DOHH2 (cell line): ENCODE measurements around the gene BHLHE41.

Experiments
- H3F3A ChIP-seq: fragments of 200-600 bp; sonication (generic), shearing (Covaris generic); 2 replicates; pipeline ENCODE4 v1.6.0; 2016; ENCODE audit warnings: antibody characterized with exemption, mild to moderate bottlenecking; ENCODE audit not compliant: control insufficient read depth, insufficient read depth
- H3K27ac ChIP-seq: fragments of 200-600 bp; sonication (generic); 2 replicates; pipeline ENCODE4 v1.5.1; 2014; ENCODE audit warnings: low read depth, mild to moderate bottlenecking, low read length, moderate library complexity
- H3K27me3 ChIP-seq: fragments of 200-600 bp; sonication (generic); 2 replicates; pipeline ENCODE4 v1.6.1; 2014; ENCODE audit warnings: mild to moderate bottlenecking, low read length, mixed read lengths; ENCODE audit not compliant: control insufficient read depth
- H3K36me3 ChIP-seq: fragments of 200-600 bp; sonication (generic); 2 replicates; pipeline ENCODE4 v1.6.1; 2014; ENCODE audit warnings: mild to moderate bottlenecking, low read length, moderate library complexity, mixed read lengths; ENCODE audit not compliant: control insufficient read depth
- H3K4me1 ChIP-seq: fragments of 200-600 bp; sonication (generic); 2 replicates; pipeline ENCODE4 v1.6.1; 2014; ENCODE audit warnings: mild to moderate bottlenecking, low read length, mixed read lengths; ENCODE audit not compliant: control insufficient read depth
- H3K4me2 ChIP-seq: fragments of 200-600 bp; sonication (generic); 2 replicates; pipeline ENCODE4 v1.6.0; 2014; ENCODE audit warnings: mild to moderate bottlenecking, low read length, moderate library complexity
- H3K4me3 ChIP-seq: fragments of 200-600 bp; sonication (generic); 2 replicates; pipeline ENCODE4 v1.5.1; 2014; ENCODE audit warnings: mild to moderate bottlenecking, low read length, mixed read lengths
- H3K79me2 ChIP-seq: fragments of 200-600 bp; sonication (generic); 2 replicates; pipeline ENCODE4 v1.6.1; 2014; ENCODE audit warnings: mild to moderate bottlenecking, low read length, mixed read lengths; ENCODE audit not compliant: control insufficient read depth
- H3K9me2 ChIP-seq: fragments of 200-600 bp; sonication (generic); replicated peaks from 2 replicates; pipeline ENCODE4 v1.6.1; 2014; ENCODE audit warnings: mild to moderate bottlenecking, low read length, mixed read lengths; ENCODE audit not compliant: control insufficient read depth
- H3K9me3 ChIP-seq: fragments of 200-600 bp; sonication (generic); 2 replicates; pipeline ENCODE4 v1.6.1; 2014; ENCODE audit warnings: antibody characterized with exemption, low read length, mixed read lengths; ENCODE audit not compliant: control insufficient read depth, insufficient read depth
- H4K20me1 ChIP-seq: fragments of 200-600 bp; sonication (generic); 2 replicates; pipeline ENCODE4 v1.6.0; 2014; ENCODE audit warnings: low read depth, mild to moderate bottlenecking, antibody characterized with exemption, low read length, moderate library complexity; ENCODE audit not compliant: control insufficient read depth, insufficient read depth
- EZH2phosphoT487 ChIP-seq: fragments of 200-600 bp; sonication (generic); IDR thresholded peaks from 2 replicates; pipeline ENCODE4 v1.6.1; 2017; ENCODE audit warnings: borderline replicate concordance, mild to moderate bottlenecking, antibody characterized with exemption, low read length, moderate library complexity, mixed read lengths
- TF ChIP-seq, protein P1 (sequence below): fragments of 200-600 bp; sonication (generic); IDR thresholded peaks from one replicate; pipeline ENCODE4 v1.5.1; 2014; ENCODE audit warnings: antibody characterized with exemption, mild to moderate bottlenecking, low read depth, low read length; ENCODE audit not compliant: poor library complexity, severe bottlenecking

The BHLHE41 gene

DNA sequence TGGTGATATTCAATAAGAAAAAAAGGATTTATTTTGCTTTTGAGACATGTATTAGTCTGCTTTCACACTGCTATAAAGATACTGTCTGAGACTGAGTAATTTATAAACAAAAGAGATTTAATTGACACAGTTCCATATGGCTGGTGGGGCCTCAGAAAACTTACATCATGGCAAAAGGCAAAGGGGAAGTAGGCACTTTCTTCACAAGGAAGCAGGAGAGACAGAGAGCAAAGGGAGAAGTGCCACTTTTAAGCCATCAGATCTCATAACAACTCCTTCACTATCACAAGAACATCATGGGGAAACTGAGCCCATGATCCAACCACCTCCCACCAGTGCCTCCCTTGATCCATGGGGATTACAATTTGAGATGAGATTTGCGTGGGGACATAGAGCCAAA lies 43.9 kb downstream of the BHLHE41 start:
- TF ChIP-seq, protein P1, sequence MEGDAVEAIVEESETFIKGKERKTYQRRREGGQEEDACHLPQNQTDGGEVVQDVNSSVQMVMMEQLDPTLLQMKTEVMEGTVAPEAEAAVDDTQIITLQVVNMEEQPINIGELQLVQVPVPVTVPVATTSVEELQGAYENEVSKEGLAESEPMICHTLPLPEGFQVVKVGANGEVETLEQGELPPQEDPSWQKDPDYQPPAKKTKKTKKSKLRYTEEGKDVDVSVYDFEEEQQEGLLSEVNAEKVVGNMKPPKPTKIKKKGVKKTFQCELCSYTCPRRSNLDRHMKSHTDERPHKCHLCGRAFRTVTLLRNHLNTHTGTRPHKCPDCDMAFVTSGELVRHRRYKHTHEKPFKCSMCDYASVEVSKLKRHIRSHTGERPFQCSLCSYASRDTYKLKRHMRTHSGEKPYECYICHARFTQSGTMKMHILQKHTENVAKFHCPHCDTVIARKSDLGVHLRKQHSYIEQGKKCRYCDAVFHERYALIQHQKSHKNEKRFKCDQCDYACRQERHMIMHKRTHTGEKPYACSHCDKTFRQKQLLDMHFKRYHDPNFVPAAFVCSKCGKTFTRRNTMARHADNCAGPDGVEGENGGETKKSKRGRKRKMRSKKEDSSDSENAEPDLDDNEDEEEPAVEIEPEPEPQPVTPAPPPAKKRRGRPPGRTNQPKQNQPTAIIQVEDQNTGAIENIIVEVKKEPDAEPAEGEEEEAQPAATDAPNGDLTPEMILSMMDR: no peak
- no peak for TF ChIP-seq EZH2phosphoT487
- H3K4me2 ChIP-seq: no peak overlapping the region
- no peaks in the 10 kb centered on the region for H3K79me2 ChIP-seq
- H3F3A ChIP-seq: no peaks in the 10 kb centered on the region
- no peaks in the 10 kb centered on the region for H3K27me3 ChIP-seq
- no peaks in the 10 kb centered on the region for H3K9me2 ChIP-seq
- H4K20me1 ChIP-seq: no peaks in the 10 kb centered on the region
- H3K9me3 ChIP-seq: peaks cover 10% of the 10 kb centered on the region; the same call in 1 of the 2 replicates
- H3K27ac ChIP-seq: no peak overlapping the region
- H3K4me3 ChIP-seq: no peak overlapping the region
- H3K36me3 ChIP-seq: no peaks in the 10 kb centered on the region
- H3K4me1 ChIP-seq: no peaks in the 10 kb centered on the region

DNA sequence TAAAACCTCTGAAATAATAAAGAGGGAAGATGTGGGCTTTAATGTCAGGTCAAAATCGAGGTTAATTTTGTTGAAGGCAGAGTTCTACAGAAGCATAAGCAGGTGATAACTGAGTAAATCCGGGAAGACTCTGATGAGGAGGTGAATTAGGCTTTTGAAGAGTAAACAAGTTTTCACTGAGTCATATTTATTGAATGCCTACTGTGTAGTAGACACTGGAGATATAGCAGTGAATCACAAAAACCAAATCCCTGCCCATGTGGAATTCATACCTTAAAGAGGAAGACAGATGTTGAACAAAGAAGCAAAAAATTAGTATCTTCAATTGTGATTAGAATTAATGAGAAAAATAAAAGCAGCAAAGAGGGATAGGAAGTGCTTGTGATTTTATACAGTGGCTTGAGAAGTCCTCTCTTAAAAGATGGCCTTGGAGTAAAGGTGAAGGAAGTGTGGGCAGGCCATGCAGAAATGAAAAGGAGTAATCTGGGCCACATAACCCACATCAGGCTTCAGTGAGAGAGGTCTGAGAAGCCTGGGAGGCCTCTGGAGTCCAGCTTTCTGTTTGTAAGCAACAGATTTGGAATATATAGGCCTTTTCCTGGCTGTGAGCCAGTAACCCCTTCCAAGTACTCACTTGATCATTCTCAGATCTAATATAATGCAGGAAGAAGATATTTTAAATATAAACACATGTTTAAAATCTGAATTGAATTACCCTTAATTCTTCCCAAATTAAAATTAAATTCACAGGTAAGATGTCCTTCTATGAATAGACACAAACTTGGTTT lies 46.7 kb downstream of the BHLHE41 start:
- TF ChIP-seq EZH2phosphoT487: no peak
- TF ChIP-seq, protein P1: no peak
- H3K9me2 ChIP-seq: no peaks in the 10 kb centered on the region
- H3K27me3 ChIP-seq: no peaks in the 10 kb centered on the region
- H3K4me1 ChIP-seq: no peaks in the 10 kb centered on the region
- no peak overlapping the region for H3K4me3 ChIP-seq
- H3K36me3 ChIP-seq: no peaks in the 10 kb centered on the region
- no peaks in the 10 kb centered on the region for H3F3A ChIP-seq
- H3K27ac ChIP-seq: no peak overlapping the region
- no peaks in the 10 kb centered on the region for H4K20me1 ChIP-seq
- H3K9me3 ChIP-seq: peaks cover 10% of the 10 kb centered on the region; the same call in 1 of the 2 replicates
- no peaks in the 10 kb centered on the region for H3K79me2 ChIP-seq
- H3K4me2 ChIP-seq: no peak overlapping the region
